Right lobe of liver (tissue), 6 donors: ENCODE results near the gene UBE2K. TPM values are rescaled to one million over a fixed set of nuclear protein-coding genes. Genes with fewer than 3 reads are reported as not detected.

ENCODE experiments used
- ATAC-seq, 4 donors: fragments of 200-7000 bp; cut with Tn5 transposase; one replicate each; pipeline ENCODE4 v1.9.1; 2020; ENCODE audit warnings: mild to moderate bottlenecking in 4 of 4, moderate library complexity in 4 of 4
- DNase-seq, 3 donors: peaks; one replicate each; pipeline ENCODE4 v3.0.0-alpha.2; 2020
- H3K27ac ChIP-seq, 3 donors: fragments of 200-600 bp; one replicate each; pipeline ENCODE4 v1.8.0; 2022
- H3K27me3 ChIP-seq, 2 donors: fragments of 200-600 bp; one replicate each; pipeline ENCODE4 v1.8.0; 2022
- H3K36me3 ChIP-seq, 4 donors: fragments of 200-600 bp; sonication (generic) in 1 of 4; one replicate each; pipeline versions ENCODE4 v1.5.1 to v1.8.0; 2017 to 2022; ENCODE audit warnings: control low read depth in 1 of 4
- H3K4me1 ChIP-seq, 4 donors: fragments of 200-600 bp; sonication (generic) in 1 of 4; one replicate each; pipeline versions ENCODE4 v1.5.1 to v1.8.0; 2017 to 2022; ENCODE audit warnings: control low read depth in 1 of 4
- H3K4me3 ChIP-seq, 3 donors: fragments of 200-600 bp; one replicate each; pipeline ENCODE4 v1.8.0; 2022
- H3K9me3 ChIP-seq, 4 donors: fragments of 200-600 bp; sonication (generic) in 1 of 4; one replicate each; pipeline versions ENCODE4 v1.5.1 to v1.8.0; 2017 to 2022; ENCODE audit warnings: control low read depth in 1 of 4
- CTCF ChIP-seq, 4 donors: fragments of 200-600 bp in 3 of 4; fragments of 450-650 bp in 1 of 4; IDR thresholded peaks; one replicate each; pipeline versions ENCODE4 v1.5.1 to v1.8.0; 2016 to 2022; ENCODE audit warnings: antibody characterized with exemption in 4 of 4, mild to moderate bottlenecking in 2 of 4
- POLR2A ChIP-seq: fragments of 450-650 bp; IDR thresholded peaks from one replicate; pipeline ENCODE4 v1.6.1; 2017; ENCODE audit warnings: antibody characterized with exemption, mild to moderate bottlenecking
- WGBS: methylation state at CpG from one replicate; pipeline ENCODE4 v1.1.6; 2018; ENCODE audit warnings: low coverage, low lambda C conversion rate; ENCODE audit not compliant: insufficient coverage; ENCODE audit errors: missing lambda C conversion rate; 5-methylcytosine and 5-hydroxymethylcytosine counted together
- intact Hi-C, 2 donors: fragments of 100-400 bp; cut with DNase I; formaldehyde crosslinking; loops; one replicate each; pipeline versions ENCODE4 v1.11.2 to v1.14.1; 2022
- total RNA-seq, 6 experiments: library from RNA; depleted of rRNA in 2 of 6; stranded (reverse); fragments of >200 nt in 2 of 6; fragmentation: NEBNext Ultra II Directional in 3 of 6; extraction: Animal tissue kit (Norgen Biotek cat#: 25700) in 3 of 6; gene quantifications; one replicate each; pipeline versions ENCODE4 v1.1.0 to v1.2.4, GENCODE V29; 2016 to 2023
- donor health status: DM: no; HTN: yes; CAD: no.
- donor health status: DM: no; HTN: no; CAD: no.
- donor health status: DM: no; HTN: no; CAD: no.
- donor health status: DM: no; HTN: yes; CAD: no.
- donor health status: DM: no; HTN: yes; CAD: no.

The UBE2K gene
- total RNA-seq, 6 experiments from 2014 or later = 20.5 to 54.8 (median 44.0) TPM

- Histone ChIP-seq H3K27me3 (no peaks in the 10 kb centered on the region), H3K9me3 (no peaks in the 10 kb centered on the region), H3K36me3 (peaks cover 0 to 38% (median 8%) of the 10 kb centered on the region in 4 donors), H3K4me3 (no peak overlapping the region), H3K27ac (no peak overlapping the region), H3K4me1 (no peaks in the 10 kb centered on the region)
- TF ChIP-seq CTCF (IDR thresholded peaks at IDR 0.05) (no peak), POLR2A (no peak)
- DNase-seq = no peak
- WGBS = 92% methylated on average over 3 of the region's 4 CpGs
- intact Hi-C loops = no loop called here
- ATAC-seq = no peak
Measured at GRCh38 chr4:39761005-39761667, 63.2 kb downstream of the UBE2K start.

- DNase-seq = no peak
- TF ChIP-seq POLR2A (no peak), CTCF (IDR thresholded peaks at IDR 0.05) (no peak)
- intact Hi-C loops = no loop called here
Measured at GRCh38 chr4:39763714-39764572, 66.0 kb downstream of the UBE2K start.

GRCh38 chr4:39770005-39770404 lies 72.1 kb downstream of the UBE2K start:
- no peaks in the 10 kb centered on the region for H3K9me3 ChIP-seq
- H3K27ac ChIP-seq = no peak overlapping the region
- TF ChIP-seq CTCF (IDR thresholded peaks at IDR 0.05) = no peak
- TF ChIP-seq POLR2A = no peak
- H3K27me3 ChIP-seq = no peaks in the 10 kb centered on the region
- peak in 1 of 4 donors; percentile 22 for ATAC-seq
- H3K4me3 ChIP-seq = no peak overlapping the region
- DNase-seq = no peak
- H3K4me1 ChIP-seq = no peaks in the 10 kb centered on the region
- intact Hi-C loops = no loop called here
- H3K36me3 ChIP-seq = peaks cover 0 to 14% (median 8%) of the 10 kb centered on the region in 4 donors
- 96% methylated on average over 14 of the region's 25 CpGs for WGBS

More at GRCh38 chr4:39763714-39764572, 66.0 kb downstream of the UBE2K start:
- Histone ChIP-seq H3K27me3 (no peaks in the 10 kb centered on the region), H3K36me3 (peaks cover 0 to 27% (median 12%) of the 10 kb centered on the region in 4 donors), H3K4me3 (no peak overlapping the region), H3K9me3 (no peaks in the 10 kb centered on the region), H3K27ac (no peak overlapping the region), H3K4me1 (no peaks in the 10 kb centered on the region)
- no peak for ATAC-seq
- WGBS = 91% methylated on average over 9 of the region's 9 CpGs

GRCh38 chr4:39770471-39770870 lies 72.5 kb downstream of the UBE2K start:
- ATAC-seq (peak in 2 of 4 donors; percentile 22 to 40), DNase-seq (no peak)
- H3K4me3 ChIP-seq = no peak overlapping the region
- TF ChIP-seq POLR2A (no peak), CTCF (IDR thresholded peaks at IDR 0.05) (no peak)
- H3K27ac ChIP-seq = no peak overlapping the region
- H3K4me1 ChIP-seq = no peaks in the 10 kb centered on the region
- H3K27me3 ChIP-seq = no peaks in the 10 kb centered on the region
- WGBS = no CpG with 5 or more reads among the region's 19 CpGs
- intact Hi-C loops = no loop called here
- peaks cover 0 to 16% (median 6%) of the 10 kb centered on the region in 4 donors for H3K36me3 ChIP-seq
- H3K9me3 ChIP-seq = no peaks in the 10 kb centered on the region
